Gastrocnemius medialis (tissue), 4 donors: ENCODE data around the gene TXNRD3. TPM values are rescaled to one million over a fixed set of nuclear protein-coding genes. Genes with fewer than 3 reads are reported as not detected.

Source experiments
- ATAC-seq, 2 donors: fragments of 150-250 bp; one replicate each; pipeline ENCODE4 v1.9.1; 2016
- DNase-seq, 2 donors: peaks; one replicate each; pipeline ENCODE4 v3.0.0-alpha.2; 2019
- H3K27ac ChIP-seq, 4 donors: fragments of 200-600 bp; sonication (generic); 1 replicate in 1 of 4; 2 replicates in 3 of 4; pipeline ENCODE4 v1.5.1; 2016 to 2018; ENCODE audit warnings: mild to moderate bottlenecking in 2 of 4, moderate library complexity in 1 of 4
- H3K27me3 ChIP-seq, 3 donors: fragments of 200-600 bp; sonication (generic) in 2 of 3; 1 replicate in 1 of 3; 2 replicates in 2 of 3; pipeline versions ENCODE4 v1.5.1 to v1.6.0; 2016 to 2019; ENCODE audit warnings: mild to moderate bottlenecking in 1 of 3, moderate library complexity in 1 of 3
- H3K36me3 ChIP-seq, 2 donors: fragments of 200-600 bp; sonication (generic) in 1 of 2; one replicate each; pipeline ENCODE4 v1.5.1; 2017 to 2018
- H3K4me1 ChIP-seq, 2 donors: fragments of 200-600 bp; sonication (generic) in 1 of 2; one replicate each; pipeline ENCODE4 v1.5.1; 2016 to 2017; ENCODE audit warnings: mild to moderate bottlenecking in 2 of 2
- H3K4me3 ChIP-seq, 4 donors: fragments of 200-600 bp; sonication (generic) in 3 of 4; 1 replicate in 1 of 4; 2 replicates in 3 of 4; pipeline ENCODE4 v1.5.1; 2016 to 2019; ENCODE audit warnings: mild to moderate bottlenecking in 2 of 4
- H3K9me3 ChIP-seq, 3 donors: fragments of 200-600 bp; sonication (generic) in 2 of 3; 1 replicate in 1 of 3; 2 replicates in 2 of 3; pipeline ENCODE4 v1.5.1; 2016 to 2019
- POLR2A ChIP-seq, 2 donors: fragments of 450-650 bp; IDR thresholded peaks; one replicate each; pipeline ENCODE4 v1.6.1; 2017; ENCODE audit warnings: antibody characterized with exemption in 2 of 2, mild to moderate bottlenecking in 2 of 2, moderate library complexity in 2 of 2
- in situ Hi-C, 4 donors: fragments of 200-750 bp; cut with MboI; loops; one replicate each; pipeline versions ENCODE4 v1.15.0 to v1.8.0; 2017; ENCODE audit warnings: low sequenced_read_pairs in 4 of 4
- intact Hi-C: fragments of 100-400 bp; cut with DNase I; formaldehyde crosslinking; loops from one replicate; pipeline ENCODE4 v1.15.1; 2023; ENCODE audit warnings: low total_unique reads
- total RNA-seq, 4 donors: library from RNA; depleted of rRNA; stranded (reverse); fragments of >200 nt; gene quantifications; one replicate each; pipeline versions ENCODE4 v1.1.0 to v1.2.3, GENCODE V29; 2016
- TF ChIP-seq, protein P1 (sequence below), 5 experiments: fragments of 450-650 bp in 3 of 5; fragments of 200-600 bp in 2 of 5; sonication (generic) in 2 of 5; IDR thresholded peaks in 4 of 5; conservative IDR thresholded peaks in 1 of 5; 1 replicate in 4 of 5; 2 replicates in 1 of 5; pipeline ENCODE4 v1.5.1; 2016 to 2019; ENCODE audit warnings: antibody characterized with exemption in 5 of 5, mild to moderate bottlenecking in 3 of 5, moderate library complexity in 3 of 5

TXNRD3 gene
- total RNA-seq, 4 donors from 2014 or later = 2.5 to 7.0 (median 4.5) TPM

- TF ChIP-seq, protein P1, sequence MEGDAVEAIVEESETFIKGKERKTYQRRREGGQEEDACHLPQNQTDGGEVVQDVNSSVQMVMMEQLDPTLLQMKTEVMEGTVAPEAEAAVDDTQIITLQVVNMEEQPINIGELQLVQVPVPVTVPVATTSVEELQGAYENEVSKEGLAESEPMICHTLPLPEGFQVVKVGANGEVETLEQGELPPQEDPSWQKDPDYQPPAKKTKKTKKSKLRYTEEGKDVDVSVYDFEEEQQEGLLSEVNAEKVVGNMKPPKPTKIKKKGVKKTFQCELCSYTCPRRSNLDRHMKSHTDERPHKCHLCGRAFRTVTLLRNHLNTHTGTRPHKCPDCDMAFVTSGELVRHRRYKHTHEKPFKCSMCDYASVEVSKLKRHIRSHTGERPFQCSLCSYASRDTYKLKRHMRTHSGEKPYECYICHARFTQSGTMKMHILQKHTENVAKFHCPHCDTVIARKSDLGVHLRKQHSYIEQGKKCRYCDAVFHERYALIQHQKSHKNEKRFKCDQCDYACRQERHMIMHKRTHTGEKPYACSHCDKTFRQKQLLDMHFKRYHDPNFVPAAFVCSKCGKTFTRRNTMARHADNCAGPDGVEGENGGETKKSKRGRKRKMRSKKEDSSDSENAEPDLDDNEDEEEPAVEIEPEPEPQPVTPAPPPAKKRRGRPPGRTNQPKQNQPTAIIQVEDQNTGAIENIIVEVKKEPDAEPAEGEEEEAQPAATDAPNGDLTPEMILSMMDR (IDR thresholded peaks at IDR 0.05 in 4 of 5, conservative IDR thresholded peaks at IDR 0.05 in 1 of 5) = no peak
- no peak for TF ChIP-seq POLR2A (IDR thresholded peaks at IDR 0.05)
- Histone ChIP-seq H3K27ac (no peak overlapping the region), H3K4me3 (no peak overlapping the region), H3K4me1 (no peaks in the 10 kb centered on the region), H3K36me3 (no peaks in the 10 kb centered on the region), H3K9me3 (no peaks in the 10 kb centered on the region), H3K27me3 (no peaks in the 10 kb centered on the region)
- ATAC-seq (no peak), DNase-seq (no peak)
- in situ Hi-C loops = no loop called here
- intact Hi-C loops = no loop called here
Measured at GRCh38 chr3:126580746-126581145, 74.2 kb downstream of the TXNRD3 start.

DNA sequence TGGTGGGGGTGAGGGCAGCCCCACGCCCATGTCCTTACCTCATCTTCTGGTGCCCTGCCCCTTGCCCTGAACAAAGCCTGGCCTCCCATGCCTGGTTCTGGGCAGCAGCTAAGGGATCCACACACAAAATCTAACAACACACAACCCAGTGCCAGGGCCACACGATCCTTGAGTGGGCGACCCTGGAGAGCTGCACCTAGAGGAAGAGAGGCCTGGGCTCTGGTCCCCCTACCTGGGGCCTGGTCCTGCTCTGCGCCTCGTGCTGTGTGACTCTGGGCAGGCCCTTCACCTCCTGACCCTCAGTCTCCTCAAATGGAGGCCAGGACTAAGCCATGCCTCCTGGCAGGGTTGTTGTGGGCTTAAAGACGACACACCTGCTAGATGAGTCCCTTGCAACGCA, 76.2 kb downstream of the TXNRD3 start:
- intact Hi-C loops (no loop called here), in situ Hi-C loops (no loop called here)
- DNase-seq (no peak), ATAC-seq (no peak)
- Histone ChIP-seq H3K36me3 (no peaks in the 10 kb centered on the region), H3K27me3 (no peaks in the 10 kb centered on the region), H3K4me1 (peaks cover 0 to 5% of the 10 kb centered on the region in 2 donors), H3K4me3 (no peak overlapping the region), H3K27ac (no peak overlapping the region), H3K9me3 (no peaks in the 10 kb centered on the region)
- TF ChIP-seq, protein P1 (IDR thresholded peaks at IDR 0.05 in 4 of 5, conservative IDR thresholded peaks at IDR 0.05 in 1 of 5) = no peak
- TF ChIP-seq POLR2A (IDR thresholded peaks at IDR 0.05) = no peak

GRCh38 chr3:126577261-126577660, 77.7 kb downstream of the TXNRD3 start:
- H3K36me3 ChIP-seq = no peaks in the 10 kb centered on the region
- in situ Hi-C loops = no loop called here
- TF ChIP-seq, protein P1 (IDR thresholded peaks at IDR 0.05 in 4 of 5, conservative IDR thresholded peaks at IDR 0.05 in 1 of 5) = no peak
- no peak for TF ChIP-seq POLR2A (IDR thresholded peaks at IDR 0.05)
- H3K4me1 ChIP-seq = peaks cover 0 to 14% of the 10 kb centered on the region in 2 donors
- ATAC-seq (no peak), DNase-seq (no peak)
- no peaks in the 10 kb centered on the region for H3K9me3 ChIP-seq
- no peaks in the 10 kb centered on the region for H3K27me3 ChIP-seq
- no peak overlapping the region for H3K27ac ChIP-seq
- intact Hi-C loops = no loop called here
- no peak overlapping the region for H3K4me3 ChIP-seq

GRCh38 chr3:126573492-126574117, 81.3 kb downstream of the TXNRD3 start:
- intact Hi-C loops (no loop called here), in situ Hi-C loops (no loop called here)
- DNase-seq (peak; percentile 49 to 50), ATAC-seq (peak; percentile 77 to 88)
- Histone ChIP-seq H3K36me3 (no peaks in the 10 kb centered on the region), H3K9me3 (no peaks in the 10 kb centered on the region), H3K27ac (peak overlapping the region; percentile 12 to 72 (median 38)), H3K4me3 (peak overlapping the region in 1 of 4 donors; percentile 11), H3K27me3 (no peaks in the 10 kb centered on the region), H3K4me1 (peaks cover 0 to 14% of the 10 kb centered on the region in 2 donors)
- TF ChIP-seq, protein P1 (IDR thresholded peaks at IDR 0.05 in 4 of 5, conservative IDR thresholded peaks at IDR 0.05 in 1 of 5) = no peak
- TF ChIP-seq POLR2A (IDR thresholded peaks at IDR 0.05) = no peak

- ATAC-seq = no peak
Measured at GRCh38 chr3:126571078-126571477, 83.8 kb downstream of the TXNRD3 start.

More at GRCh38 chr3:126571078-126571477, 83.8 kb downstream of the TXNRD3 start:
- H3K4me3 ChIP-seq = no peak overlapping the region
- TF ChIP-seq POLR2A (IDR thresholded peaks at IDR 0.05) = no peak
- TF ChIP-seq, protein P1 (IDR thresholded peaks at IDR 0.05 in 4 of 5, conservative IDR thresholded peaks at IDR 0.05 in 1 of 5) = no peak
- intact Hi-C loops = no loop called here
- H3K4me1 ChIP-seq = peaks cover 0 to 14% of the 10 kb centered on the region in 2 donors
- H3K9me3 ChIP-seq = no peaks in the 10 kb centered on the region
- H3K36me3 ChIP-seq = no peaks in the 10 kb centered on the region
- DNase-seq = no peak
- in situ Hi-C loops = no loop called here
- H3K27me3 ChIP-seq = no peaks in the 10 kb centered on the region
- no peak overlapping the region for H3K27ac ChIP-seq
